A673 (cell line): ENCODE results near the gene CHST9. TPM values are rescaled to one million over a fixed set of nuclear protein-coding genes. Genes with fewer than 3 reads are reported as not detected.

Source experiments
- BruUV-seq: library from RNA; stranded (reverse); fragments of 400-500 nt; replicated peaks from 2 replicates; lab custom pipeline; 2021; lab: Mats Ljungman, UMichigan
- CTCF ChIA-PET: fragments of 300-600 bp; sonication (Branson Sonifier 250); formaldehyde crosslinking; loops from one replicate; lab custom pipeline; 2022; ENCODE audit warnings: antibody characterized with exemption; lab: Charles Lee
- POLR2A ChIA-PET: fragments of 300-600 bp; sonication (Branson Sonifier 250); formaldehyde crosslinking; loops from one replicate; lab custom pipeline; 2022; ENCODE audit warnings: antibody characterized with exemption; ENCODE audit not compliant: low non-redundant PET; lab: Charles Lee
- DNase-seq: peaks from one replicate; pipeline ENCODE4 v3.0.0-alpha.2; 2015; ENCODE audit warnings: low spot score
- H3K27ac ChIP-seq: fragments of 200-600 bp; sonication (generic); 2 replicates; pipeline ENCODE4 v1.5.1; 2016; ENCODE audit warnings: mixed run types, low read depth, mild to moderate bottlenecking, mixed read lengths, antibody characterized with exemption, low read length; ENCODE audit not compliant: poor library complexity, severe bottlenecking
- H3K27me3 ChIP-seq: fragments of 200-600 bp; sonication (generic); replicated peaks from 2 replicates; pipeline ENCODE4 v1.6.1; 2017; ENCODE audit warnings: mixed run types, low read depth, mild to moderate bottlenecking, mixed read lengths, antibody characterized with exemption, low read length; ENCODE audit not compliant: insufficient read depth, poor library complexity
- H3K36me3 ChIP-seq: fragments of 200-600 bp; sonication (generic); 2 replicates; pipeline ENCODE4 v1.6.1; 2016; ENCODE audit warnings: mixed run types, mild to moderate bottlenecking, mixed read lengths, antibody characterized with exemption, low read length; ENCODE audit not compliant: insufficient read depth, poor library complexity, severe bottlenecking
- H3K4me1 ChIP-seq: fragments of 200-600 bp; sonication (generic); 2 replicates; pipeline ENCODE4 v1.6.1; 2017; ENCODE audit warnings: mixed run types, mild to moderate bottlenecking, mixed read lengths, antibody characterized with exemption, low read length; ENCODE audit not compliant: insufficient read depth, poor library complexity, severe bottlenecking
- H3K4me3 ChIP-seq: fragments of 200-600 bp; sonication (generic); 2 replicates; pipeline ENCODE4 v1.5.1; 2016; ENCODE audit warnings: low read depth, mixed run types, mild to moderate bottlenecking, mixed read lengths, low read length; ENCODE audit not compliant: poor library complexity, severe bottlenecking
- H3K9me3 ChIP-seq: fragments of 200-600 bp; sonication (generic); 2 replicates; pipeline ENCODE4 v1.6.1; 2016; ENCODE audit warnings: mixed run types, low read depth, mild to moderate bottlenecking, mixed read lengths, antibody characterized with exemption, low read length; ENCODE audit not compliant: poor library complexity, severe bottlenecking
- CTCF ChIP-seq: fragments of 300-800, 200-600 bp; sonication (generic); conservative IDR thresholded peaks from 2 replicates; pipeline ENCODE4 v1.5.1; 2017; ENCODE audit warnings: low read depth, mild to moderate bottlenecking, antibody characterized with exemption, low read length, moderate library complexity, mixed read lengths
- EZH2 ChIP-seq: fragments of 200-600 bp; sonication (generic); IDR thresholded peaks from 2 replicates; pipeline ENCODE4 v1.6.1; 2017; ENCODE audit warnings: borderline replicate concordance, low read depth, mild to moderate bottlenecking, mixed read lengths, antibody characterized with exemption, low read length; ENCODE audit not compliant: poor library complexity, severe bottlenecking
- intact Hi-C: fragments of 100-400 bp; cut with micrococcal nuclease; formaldehyde crosslinking; loops from one replicate; pipeline ENCODE4 v1.10.0; 2022; ENCODE audit not compliant: unreplicated experiment
- total RNA-seq: library from RNA; stranded (reverse); gene quantifications from 2 replicates; pipeline ENCODE4 v1.2.3, GENCODE V29; 2021

Gene CHST9
- total RNA-seq, 1 experiment from 2014 or later, result not detected

- no TSS peak for BruUV-seq
- H3K9me3 ChIP-seq, result no peaks in the 10 kb centered on the region
- no peak for DNase-seq
- no peaks in the 10 kb centered on the region for H3K27me3 ChIP-seq
- TF ChIP-seq CTCF, result no peak
- TF ChIP-seq EZH2, result no peak
- no peak overlapping the region for H3K4me3 ChIP-seq
- H3K4me1 ChIP-seq, result no peaks in the 10 kb centered on the region
- H3K36me3 ChIP-seq, result no peaks in the 10 kb centered on the region
- intact Hi-C loops, result no loop called here
- H3K27ac ChIP-seq, result no peak overlapping the region
- POLR2A ChIA-PET, result no interaction called here
- CTCF ChIA-PET, result no interaction called here
Observed at GRCh38 chr18:26981360-26982082, 203.6 kb downstream of the CHST9 start.

- Histone ChIP-seq H3K36me3 (no peaks in the 10 kb centered on the region), H3K27ac (no peak overlapping the region), H3K4me3 (no peak overlapping the region), H3K9me3 (no peaks in the 10 kb centered on the region), H3K27me3 (no peaks in the 10 kb centered on the region), H3K4me1 (no peaks in the 10 kb centered on the region)
- TF ChIP-seq CTCF, result no peak
- no peak for TF ChIP-seq EZH2
- no peak for DNase-seq
- ChIA-PET CTCF (no interaction called here), POLR2A (no interaction called here)
- BruUV-seq, result no TSS peak
- intact Hi-C loops, result no loop called here
Observed at GRCh38 chr18:26978812-26979341, 206.2 kb downstream of the CHST9 start.

- TF ChIP-seq CTCF (no peak), EZH2 (no peak)
- POLR2A ChIA-PET, result no interaction called here
- H3K27ac ChIP-seq, result no peak overlapping the region
- no peaks in the 10 kb centered on the region for H3K4me1 ChIP-seq
- BruUV-seq, result no TSS peak
- no peaks in the 10 kb centered on the region for H3K27me3 ChIP-seq
- intact Hi-C loops, result no loop called here
- H3K4me3 ChIP-seq, result no peak overlapping the region
- CTCF ChIA-PET, result no interaction called here
- no peak for DNase-seq
- no peaks in the 10 kb centered on the region for H3K36me3 ChIP-seq
- no peaks in the 10 kb centered on the region for H3K9me3 ChIP-seq
Observed at GRCh38 chr18:26977781-26978180, 207.3 kb downstream of the CHST9 start.
